ENCODE measurements around the gene LRP5.
"Not testable (repeated sequence)": the region's sequence is repeated elsewhere in the genome, so short reads cannot be mapped to it uniquely, and the experiment has no call there.

The LRP5 gene

DNA sequence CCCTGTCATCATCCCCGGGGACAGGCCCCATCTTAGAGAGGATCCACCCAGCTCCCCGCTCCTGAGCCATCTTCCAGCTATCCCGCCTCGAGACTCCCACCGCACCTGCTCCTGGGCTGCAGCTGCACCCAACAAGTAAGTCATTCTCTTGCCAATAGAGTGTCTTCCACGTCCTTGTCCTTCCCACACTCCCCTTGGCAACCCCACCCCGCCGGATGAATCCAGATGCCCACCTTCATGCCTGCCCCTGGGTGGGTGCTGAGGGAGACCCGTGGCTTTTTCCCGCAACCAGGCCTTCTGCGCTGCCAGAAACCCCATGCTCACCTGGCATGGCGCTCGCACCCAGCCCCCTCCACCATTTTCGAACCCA lies 29.5 kb upstream of the LRP5 start:
- DNase-seq, result no peak

DNA sequence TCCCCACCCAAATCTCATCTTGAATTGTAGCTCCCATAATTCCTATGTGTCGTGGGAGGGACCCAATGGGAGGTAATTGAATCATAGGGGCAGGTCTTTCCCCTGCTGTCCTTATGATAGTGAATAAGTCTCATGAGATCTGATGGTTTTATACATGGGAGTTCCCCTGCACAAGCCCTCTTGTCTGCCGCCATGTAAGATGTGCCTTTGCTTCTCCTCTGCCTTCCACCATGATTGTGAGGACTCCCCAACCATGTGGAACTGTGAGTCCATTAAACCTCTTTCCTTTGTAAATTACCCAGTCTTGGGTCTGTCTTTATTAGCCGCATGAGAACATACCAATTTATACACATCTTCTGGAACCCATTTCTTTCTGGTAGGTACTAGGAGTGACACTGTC lies 27.8 kb upstream of the LRP5 start:
- not testable (repeated sequence) for DNase-seq

DNA sequence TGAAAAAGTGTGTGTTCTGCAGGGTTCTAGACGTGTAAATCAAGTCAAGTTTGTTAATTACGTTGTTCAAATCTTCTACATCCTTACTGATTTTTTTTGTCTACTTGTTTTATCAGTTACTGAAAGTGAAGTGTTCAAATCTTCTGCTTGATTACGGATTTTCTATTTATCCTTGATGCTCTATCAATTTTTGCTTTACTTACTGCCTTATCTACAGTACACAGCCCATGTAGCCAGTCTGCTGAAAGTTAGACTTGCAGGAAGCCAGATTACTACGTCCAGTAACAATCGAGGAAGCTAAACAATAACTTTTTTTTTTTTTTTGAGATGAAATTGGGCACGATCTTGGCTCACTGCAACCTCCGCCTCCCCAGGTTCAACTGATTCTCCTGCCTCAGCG lies 25.0 kb upstream of the LRP5 start:
- DNase-seq, result no peak

DNA sequence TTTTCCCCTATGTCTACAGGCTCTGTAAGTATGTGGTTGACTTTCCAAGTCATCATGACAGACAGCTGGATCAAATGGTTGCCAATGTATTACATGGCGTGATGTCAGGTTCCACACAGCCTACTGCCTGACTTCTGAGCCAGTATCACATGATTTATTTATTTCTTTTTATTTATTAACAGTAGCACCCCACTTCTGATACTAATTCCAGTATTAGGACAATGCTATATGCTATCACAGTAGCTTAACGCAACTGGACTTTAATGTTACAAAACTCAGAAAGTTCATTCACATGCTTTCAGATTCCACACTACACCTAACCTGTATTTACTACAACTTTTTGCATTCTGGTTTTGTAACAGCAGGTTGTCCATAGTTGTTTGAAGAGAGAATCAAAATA lies 22.9 kb upstream of the LRP5 start:
- no peak for DNase-seq

DNA sequence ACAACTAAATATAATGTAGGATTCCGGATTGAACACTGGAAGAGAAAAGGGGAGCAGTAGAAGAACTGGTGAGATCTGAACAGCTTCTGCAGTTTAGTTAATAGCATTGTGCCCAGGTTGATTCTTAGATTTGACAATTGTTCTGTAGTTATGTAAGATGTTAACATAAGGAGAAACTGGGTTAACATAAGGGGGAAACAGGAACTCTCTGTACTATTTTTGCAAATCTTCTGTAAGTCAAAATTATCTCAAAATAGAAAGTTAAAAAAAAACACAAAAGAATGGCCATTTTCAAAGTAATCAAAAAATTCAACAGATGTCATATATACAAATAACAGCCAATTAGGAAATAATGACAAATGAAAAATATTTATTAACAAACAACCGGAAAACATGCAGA lies 18.7 kb upstream of the LRP5 start:
- no peak for DNase-seq

DNA sequence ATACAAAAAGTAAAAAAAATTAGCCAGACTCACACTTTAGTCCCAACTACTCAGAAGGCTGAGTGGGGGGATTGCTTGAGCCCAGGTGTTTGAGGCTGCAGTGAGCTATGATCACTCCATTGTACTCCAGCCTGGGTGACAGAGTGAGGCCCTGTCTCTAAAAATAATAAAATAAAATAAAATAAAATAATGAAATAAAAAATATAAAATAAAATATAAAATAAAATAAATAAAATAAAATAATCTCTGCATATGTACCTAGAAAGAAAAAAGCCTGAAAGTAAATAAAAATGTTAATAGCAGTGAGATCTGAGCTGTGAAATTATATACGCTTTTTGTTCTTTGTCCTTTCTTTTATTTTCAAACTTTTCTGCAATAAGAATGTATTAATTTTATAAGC lies 17.1 kb upstream of the LRP5 start:
- DNase-seq, result no peak

DNA sequence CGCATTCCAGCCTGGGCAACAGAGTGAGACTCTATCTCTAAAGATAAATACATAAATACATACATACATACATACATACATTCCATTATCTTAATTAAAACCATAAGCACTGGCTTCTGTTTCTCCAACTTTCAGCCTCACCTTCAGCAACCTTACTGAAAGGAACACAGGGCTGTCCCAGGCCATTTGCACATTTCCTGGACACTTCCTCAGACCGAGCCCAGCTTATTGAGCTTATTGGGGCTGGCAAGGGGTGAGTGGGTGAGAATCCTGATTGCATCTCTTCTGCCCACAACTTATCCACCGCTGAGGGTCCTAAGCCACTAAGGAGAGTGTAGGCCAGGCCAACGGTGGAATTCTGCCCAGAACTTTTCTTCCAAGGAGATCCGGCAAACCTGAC lies 16.5 kb upstream of the LRP5 start:
- DNase-seq, result no peak

DNA sequence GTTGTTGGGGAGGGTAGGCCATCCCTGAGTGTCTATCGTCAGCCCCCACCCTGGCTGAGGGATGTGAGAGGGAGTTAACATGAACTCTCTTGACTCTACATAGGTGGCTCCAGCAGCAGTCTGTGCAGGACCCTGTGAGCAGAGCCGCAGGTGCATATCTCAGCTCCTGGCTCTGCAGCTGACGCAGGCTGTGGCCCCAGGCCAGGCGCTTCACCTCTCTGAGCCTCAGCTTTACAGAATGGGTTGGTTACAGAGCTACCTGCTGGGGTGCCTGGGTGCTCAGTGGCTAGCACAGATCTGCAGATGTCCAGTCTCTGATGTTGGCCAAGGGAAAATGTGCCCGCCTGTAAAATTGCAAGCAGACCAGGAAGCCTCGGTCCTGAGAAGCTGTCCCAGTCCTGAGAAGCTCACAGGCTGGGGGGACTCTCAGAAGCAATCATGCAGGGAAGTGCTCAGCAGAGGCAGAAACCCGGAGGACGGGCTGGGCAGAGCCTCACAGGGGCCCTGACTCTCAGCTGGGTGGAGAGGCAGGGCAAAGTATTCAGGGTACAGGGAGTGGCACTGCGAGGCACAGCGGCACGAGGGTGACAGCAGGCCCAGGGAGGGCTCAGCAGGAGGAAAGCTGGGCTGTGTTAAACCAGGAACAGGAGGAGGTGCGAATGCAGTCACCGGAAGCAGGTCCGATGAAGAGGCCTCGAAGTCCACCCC lies 15.9 kb upstream of the LRP5 start:
- DNase-seq, result no peak

DNA sequence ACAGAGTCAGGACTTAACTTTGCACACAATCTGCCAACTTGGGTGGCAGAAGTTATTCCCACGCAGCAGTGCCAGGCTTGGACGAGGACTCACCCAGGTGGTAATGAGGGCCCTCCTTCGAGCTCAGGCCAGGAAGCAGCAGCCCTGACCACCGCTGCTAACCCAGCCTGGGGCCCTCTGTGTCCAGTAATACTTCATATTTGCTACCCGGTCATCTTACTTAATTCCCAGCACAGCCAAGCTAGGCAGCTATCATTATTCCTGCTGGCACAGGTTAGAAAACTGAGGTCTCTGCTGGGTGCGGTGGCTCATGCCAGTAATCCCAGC lies 15.4 kb upstream of the LRP5 start:
- no peak for DNase-seq

DNA sequence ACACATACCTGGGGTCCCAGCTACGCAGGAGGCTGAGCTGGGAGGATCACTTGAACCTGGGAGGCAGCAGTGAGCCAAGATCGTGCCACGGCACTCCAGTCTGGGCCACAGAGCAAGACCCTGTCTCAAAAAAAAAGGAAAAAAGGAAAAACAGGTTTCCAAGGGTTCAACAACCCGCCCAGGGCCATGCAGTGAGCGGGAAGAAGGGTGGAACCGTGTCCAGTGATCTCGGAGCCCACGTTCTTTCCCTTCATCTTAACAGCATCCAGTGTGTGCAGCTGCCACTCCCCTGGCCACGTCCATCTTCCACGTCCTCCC lies 14.9 kb upstream of the LRP5 start:
- DNase-seq, result no peak

DNA sequence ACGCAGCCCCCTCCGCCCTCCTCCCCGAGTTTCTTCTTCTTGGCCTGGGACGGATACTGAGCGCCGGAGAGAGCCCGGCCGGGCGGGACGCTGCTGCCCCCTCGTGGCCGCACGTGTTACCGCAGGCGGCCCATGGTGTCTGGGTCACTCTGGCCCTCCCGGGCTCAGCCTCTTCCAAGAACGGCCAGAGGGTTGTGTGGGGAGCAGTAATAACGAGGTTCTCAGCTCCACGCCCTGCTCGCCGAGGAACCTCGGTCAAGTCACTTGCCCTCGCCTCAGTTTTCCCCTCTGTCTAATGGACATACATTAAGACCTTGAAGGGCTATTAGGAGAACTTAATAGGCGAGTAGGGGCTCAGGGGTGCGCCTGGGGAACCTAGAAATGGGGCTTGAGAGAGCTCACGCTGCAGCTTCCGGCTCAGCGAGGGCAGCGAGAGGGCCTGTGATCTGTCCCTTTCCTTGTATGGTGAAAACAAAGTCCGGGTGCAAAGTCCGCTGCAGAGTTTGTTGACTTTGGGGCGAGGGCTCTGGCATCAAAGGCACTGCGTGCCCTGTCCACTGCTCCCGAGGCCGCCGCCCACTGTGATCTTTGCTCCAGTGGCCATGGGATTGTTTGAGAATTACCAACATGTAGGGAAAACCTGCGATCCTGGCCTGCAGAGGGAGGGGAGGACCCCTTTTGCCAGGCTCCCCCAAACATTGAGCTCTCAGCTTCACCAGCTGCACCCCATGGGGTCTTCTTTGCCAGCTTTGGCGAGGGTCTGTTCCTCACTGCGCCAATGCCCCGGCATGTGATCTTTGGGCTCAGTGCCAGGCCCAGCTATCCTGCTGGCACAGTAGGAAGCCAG lies 14.4 kb upstream of the LRP5 start:
- DNase-seq, result peak; percentile 72

DNA sequence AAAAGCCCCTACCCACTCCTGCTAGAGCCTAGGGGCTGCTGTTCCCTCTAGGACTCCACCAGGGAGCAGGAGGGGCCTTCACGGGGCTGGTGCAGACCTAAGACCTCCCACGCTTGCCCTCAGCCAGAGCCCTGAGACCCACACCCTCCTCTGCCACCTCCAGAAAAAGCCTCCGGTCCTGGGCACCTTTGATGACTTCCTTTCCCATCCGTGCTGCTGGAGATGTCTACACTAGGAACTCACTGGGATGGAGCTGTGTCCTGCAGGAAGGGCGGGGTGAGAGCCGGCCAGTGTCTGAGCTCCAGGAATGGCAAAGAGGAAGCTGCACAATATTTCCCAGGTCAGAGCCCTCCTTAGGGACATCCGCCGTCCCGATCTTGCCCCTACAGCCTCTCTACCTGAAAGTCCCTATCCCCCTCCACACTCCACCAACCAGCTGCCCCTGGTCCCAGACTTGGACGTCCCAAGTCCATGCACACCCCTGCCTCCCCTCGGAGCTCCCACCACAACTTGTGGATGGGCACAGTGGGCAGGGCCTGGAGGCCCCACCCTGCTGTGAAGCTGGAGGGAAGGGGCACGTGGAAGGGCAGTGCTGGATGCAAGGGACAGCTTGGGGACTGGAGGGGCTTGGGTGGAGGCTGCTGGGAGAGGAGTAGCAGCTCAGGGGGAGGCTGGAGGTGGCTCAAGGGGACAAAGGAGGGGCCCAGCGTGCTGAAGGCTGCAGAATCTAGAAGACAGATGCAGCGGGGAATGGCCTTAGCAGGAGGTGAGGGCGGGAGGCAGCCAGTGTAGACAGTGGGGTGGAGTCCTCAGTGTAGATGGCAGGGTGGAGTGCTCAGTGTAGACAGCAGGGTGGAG lies 13.5 kb upstream of the LRP5 start:
- DNase-seq, result no peak

DNA sequence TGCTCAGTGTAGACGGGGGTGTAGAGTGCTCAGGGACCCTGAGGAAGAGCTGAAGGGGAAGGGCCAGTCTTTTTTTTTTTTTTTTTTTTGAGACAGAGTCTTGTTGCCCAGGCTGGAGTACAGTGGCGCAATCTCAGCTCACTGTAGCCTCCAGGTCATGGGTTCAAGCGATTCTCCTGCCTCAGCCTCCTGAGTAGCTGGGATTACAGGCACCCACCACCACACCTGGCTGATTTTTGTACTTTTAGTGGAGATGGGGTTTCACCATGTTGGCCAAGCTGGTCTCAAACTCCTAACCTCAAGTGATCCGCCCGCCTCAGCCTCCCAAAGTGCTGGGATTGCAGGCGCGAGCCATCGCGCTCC lies 12.9 kb upstream of the LRP5 start:
- DNase-seq, result not testable (repeated sequence)

DNA sequence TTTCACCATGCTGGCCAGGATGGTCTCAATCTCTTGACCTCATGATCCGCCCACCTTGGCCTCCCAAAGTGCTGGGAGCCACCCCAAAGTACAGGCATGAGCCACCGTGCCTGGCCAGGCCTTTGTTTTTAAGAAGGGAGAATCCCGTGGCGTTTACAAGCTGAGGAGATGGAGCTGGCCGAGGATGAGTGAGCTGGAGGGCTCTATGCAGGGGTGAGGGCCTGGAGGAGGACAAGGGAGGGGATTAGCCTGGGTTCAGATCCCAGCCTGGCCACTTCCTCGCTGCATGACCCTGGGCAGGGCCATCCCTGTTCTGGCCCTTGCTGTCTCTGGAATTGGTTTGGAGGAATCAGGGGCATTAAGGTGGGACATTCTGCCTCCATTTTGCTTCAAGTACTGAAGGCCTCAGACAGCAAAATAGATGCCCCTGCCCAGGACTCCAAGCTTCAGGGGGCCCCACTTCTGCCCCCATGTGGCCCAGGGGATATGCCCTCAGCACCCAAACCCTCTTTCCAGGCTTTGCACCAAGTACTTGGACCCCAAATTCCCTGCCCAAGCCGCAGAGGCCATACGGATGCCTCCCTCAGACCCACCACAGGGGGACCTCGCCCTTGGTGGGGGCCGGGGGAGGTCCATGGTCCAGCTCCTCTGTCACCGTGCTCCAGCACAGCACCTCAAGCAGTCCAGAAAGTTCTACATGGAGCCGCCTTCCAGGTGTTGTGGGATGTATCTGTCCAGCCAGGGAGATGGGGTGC lies 12.1 kb upstream of the LRP5 start:
- no peak for DNase-seq

DNA sequence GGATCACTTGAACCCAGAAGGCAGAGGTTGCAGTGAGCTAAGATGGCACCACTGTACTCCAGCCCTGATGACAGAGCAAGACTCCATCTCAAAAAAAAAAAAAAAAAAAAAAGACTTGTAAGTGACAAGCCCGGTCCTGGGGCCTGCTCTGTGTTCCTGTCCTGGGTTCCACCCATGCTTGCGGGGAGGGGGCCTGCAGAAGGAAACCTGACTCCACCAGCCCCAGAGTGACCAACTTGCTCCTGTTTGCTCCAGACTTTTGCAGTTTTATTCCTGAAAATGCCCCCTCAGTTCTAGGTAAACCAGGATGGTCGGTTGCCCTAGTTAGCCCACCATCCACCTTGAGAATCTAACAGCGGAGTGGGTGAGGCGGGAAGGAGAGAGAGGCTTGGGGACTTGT lies 10.1 kb upstream of the LRP5 start:
- no peak for DNase-seq

DNA sequence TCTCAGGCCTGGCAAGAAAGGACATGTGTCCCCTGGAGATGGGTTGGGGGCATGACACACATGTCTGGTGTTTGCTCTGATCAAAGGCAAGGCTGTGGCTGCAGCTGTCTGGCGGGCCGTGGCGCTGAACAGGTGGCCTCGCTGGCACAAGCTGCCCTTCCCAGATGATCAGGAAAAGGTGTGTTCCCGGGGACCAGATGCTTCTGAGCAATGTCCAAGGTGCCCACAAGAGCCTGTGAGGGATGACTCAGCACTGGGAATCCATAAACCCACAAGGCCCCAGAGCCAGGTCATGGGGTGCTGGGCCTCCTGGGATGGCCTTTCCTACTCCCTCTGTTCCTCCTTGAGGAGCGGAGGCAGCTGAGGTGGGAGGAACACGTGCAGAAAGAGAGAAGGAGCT lies 9.7 kb upstream of the LRP5 start:
- DNase-seq, result no peak

DNA sequence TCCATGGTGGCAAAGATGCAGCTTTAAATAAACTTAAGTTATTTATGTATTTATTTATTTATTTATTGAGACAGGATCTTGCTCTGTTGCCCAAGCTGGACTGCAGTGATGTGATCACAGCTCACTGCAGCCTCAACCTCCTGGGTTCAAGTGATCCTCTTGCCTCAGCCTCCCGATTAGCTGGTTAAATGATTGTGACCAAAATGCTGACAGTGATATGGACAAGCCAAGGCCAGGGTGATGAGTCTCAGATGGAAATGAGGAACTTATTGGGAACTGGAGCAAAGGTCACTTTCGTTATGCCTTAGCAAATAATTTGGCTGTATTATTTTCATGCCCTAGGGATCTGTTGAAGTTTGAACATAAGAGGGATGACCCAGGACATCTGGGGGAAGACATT lies 9.3 kb upstream of the LRP5 start:
- no peak for DNase-seq

DNA sequence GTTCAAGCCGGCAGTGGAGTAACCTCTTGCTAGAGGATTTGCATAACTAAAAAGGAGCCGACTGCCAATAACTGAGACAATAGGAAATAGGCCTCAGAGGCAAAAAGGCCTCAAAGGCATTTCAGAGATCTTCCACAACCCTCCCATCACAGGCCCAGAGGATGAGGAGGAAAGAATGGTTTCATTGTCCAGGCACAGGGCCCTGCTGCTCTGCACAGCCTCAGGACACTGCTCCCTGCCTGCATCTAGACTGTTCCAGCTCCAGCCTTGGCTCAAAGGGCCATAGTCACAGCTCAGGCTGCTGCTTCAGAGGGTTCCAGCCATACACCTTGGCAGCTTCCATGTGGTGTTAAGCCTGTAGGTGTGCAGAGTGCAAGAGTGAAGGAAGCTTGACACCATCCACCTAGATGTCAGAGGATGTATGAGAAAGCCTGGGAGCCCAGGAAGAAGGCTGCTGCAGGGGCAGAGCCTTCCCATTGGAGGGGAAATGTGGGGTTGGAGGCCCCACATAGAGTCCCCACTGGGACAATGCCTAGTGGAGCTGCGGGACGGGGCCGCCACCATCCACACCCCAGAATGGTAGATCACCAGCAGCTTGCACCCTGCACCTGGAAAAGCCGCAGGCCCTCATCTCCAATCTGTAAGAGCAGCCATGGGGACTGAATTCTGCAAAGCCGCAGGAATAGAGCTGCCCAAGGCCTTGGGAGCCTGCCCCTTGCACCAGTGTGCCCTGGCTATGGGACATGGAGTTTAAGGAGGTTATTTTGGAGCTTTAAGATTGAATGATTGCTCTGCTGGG lies 8.2 kb upstream of the LRP5 start:
- DNase-seq, result no peak

DNA sequence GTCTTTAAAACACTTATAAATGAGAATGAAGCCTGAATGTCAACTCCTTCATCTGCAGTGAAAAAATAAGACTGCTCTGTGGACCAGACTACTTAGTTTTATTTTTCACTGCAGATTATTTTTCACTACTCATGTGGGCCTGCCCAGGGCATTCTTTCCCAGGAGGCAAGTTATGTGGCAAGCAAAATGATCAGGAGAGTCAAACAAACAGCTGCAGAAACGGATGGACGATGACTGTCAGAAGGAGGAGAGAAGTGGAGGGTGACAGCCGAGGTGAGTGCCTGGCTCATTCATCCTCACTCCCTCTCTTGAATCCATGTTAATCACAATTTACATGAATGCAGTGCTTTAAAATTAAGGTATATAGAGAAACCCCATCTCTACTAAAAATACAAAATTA lies 5.8 kb upstream of the LRP5 start:
- DNase-seq, result no peak

DNA sequence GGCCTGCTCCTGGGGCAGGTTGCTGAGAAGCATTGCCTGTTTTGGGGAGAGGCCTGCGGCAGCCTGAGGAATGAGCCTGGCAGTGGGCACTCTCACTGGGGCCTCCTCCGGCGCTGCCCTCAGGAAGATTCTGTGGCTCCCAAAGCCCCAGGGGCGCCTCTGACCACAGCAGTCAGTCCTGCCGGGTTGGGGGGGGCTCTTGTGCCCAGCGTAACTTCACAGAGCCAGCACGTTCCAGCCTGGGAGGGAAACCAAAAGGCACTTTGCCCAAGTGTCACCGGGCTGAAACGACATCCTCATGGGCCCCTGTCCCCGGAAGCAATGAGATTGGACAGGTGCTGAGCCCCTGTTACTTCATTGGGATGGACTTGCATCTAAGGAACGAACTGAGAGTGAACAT lies 4.3 kb upstream of the LRP5 start:
- no peak for DNase-seq

DNA sequence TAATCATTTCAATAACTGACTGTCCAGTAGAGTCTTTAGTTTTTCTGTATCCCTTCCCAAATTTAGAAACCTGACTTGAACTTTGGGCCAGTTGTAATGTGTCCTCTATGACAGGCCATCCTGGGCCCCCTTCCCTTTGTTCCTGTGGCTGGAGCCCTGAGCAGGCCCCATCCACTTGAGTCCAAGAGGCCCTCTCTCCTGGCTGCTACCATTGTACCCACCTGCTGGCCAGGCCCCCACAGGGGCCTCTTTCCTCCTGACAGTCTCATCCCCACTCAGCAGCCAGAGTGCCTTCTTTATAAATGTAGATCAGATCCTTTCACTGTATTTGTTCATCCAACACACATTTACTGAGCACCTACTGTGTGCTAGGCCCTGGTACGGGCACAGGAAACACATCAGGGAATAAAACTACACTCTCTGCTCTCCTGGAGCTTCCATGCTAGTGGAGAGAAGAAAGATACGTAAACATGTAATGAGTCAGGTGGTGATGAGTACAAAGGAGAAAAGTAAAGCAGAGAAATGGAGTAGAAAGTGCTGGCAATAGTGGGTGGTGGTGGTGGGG lies 2.7 kb upstream of the LRP5 start:
- DNase-seq, result no peak

All from activated CD4-positive, alpha-beta T cell treated with anti-CD3 and anti-CD28 coated beads, Interleukin-2, amount 50 U/mL, for 1 hour (primary cell).